OCI-LY7 (cell line): Measurements from ENCODE around the gene SLC35G3. TPM values are rescaled to one million over a fixed set of nuclear protein-coding genes. Genes with fewer than 3 reads are reported as not detected.
"Not testable (repeated sequence)": the region's sequence is repeated elsewhere in the genome, so short reads cannot be mapped to it uniquely, and the experiment has no call there.

Source experiments
- BruUV-seq: library from RNA; stranded (reverse); fragments of 400-500 nt; replicated peaks from 2 replicates; lab custom pipeline; 2021; lab: Mats Ljungman, UMichigan
- CTCF ChIA-PET: fragments of 300-600 bp; sonication (Branson Sonifier 250); formaldehyde crosslinking; loops from one replicate; lab custom pipeline; 2022; ENCODE audit warnings: antibody characterized with exemption; ENCODE audit not compliant: unreplicated experiment; lab: Charles Lee
- POLR2A ChIA-PET: fragments of 300-600 bp; sonication (Branson Sonifier 250); formaldehyde crosslinking; loops from one replicate; lab custom pipeline; 2022; ENCODE audit warnings: antibody characterized with exemption; lab: Charles Lee
- DNase-seq: peaks from one replicate; pipeline ENCODE4 v3.0.0-alpha.2; 2015; ENCODE audit warnings: low spot score
- H2AFZ ChIP-seq: fragments of 200-600 bp; sonication (generic), shearing (Covaris generic); 2 replicates; pipeline ENCODE4 v1.6.1; 2014; ENCODE audit warnings: mild to moderate bottlenecking, antibody characterized with exemption, low read length, moderate library complexity
- H3K27ac ChIP-seq: fragments of 200-600 bp; sonication (generic); 2 replicates; pipeline ENCODE4 v1.5.1; 2014; ENCODE audit warnings: mixed run types, low read depth, mild to moderate bottlenecking, moderate library complexity, low read length, inconsistent platforms; ENCODE audit not compliant: poor library complexity, severe bottlenecking
- H3K36me3 ChIP-seq: fragments of 200-600 bp; sonication (generic); 2 replicates; pipeline ENCODE4 v1.6.1; 2014; ENCODE audit warnings: mild to moderate bottlenecking, antibody characterized with exemption, low read length, moderate library complexity, mixed read lengths; ENCODE audit not compliant: insufficient read depth
- H3K4me1 ChIP-seq: fragments of 200-600 bp; sonication (generic); 2 replicates; pipeline ENCODE4 v1.5.1; 2014; ENCODE audit warnings: mild to moderate bottlenecking, low read length; ENCODE audit not compliant: insufficient read depth, poor library complexity, severe bottlenecking
- H3K4me2 ChIP-seq: fragments of 200-600 bp; sonication (generic); 2 replicates; pipeline ENCODE4 v1.6.1; 2014; ENCODE audit warnings: mild to moderate bottlenecking, low read length
- H3K4me3 ChIP-seq: fragments of 200-600 bp; sonication (generic); 2 replicates; pipeline ENCODE4 v1.5.1; 2014; ENCODE audit warnings: mild to moderate bottlenecking, low read depth, low read length; ENCODE audit not compliant: poor library complexity, severe bottlenecking
- H3K79me2 ChIP-seq: fragments of 200-600 bp; sonication (generic); 2 replicates; pipeline ENCODE4 v1.6.1; 2016; ENCODE audit warnings: low read depth, mild to moderate bottlenecking, low read length, moderate library complexity, mixed read lengths; ENCODE audit not compliant: insufficient read depth
- H3K9me2 ChIP-seq: fragments of 200-600 bp; sonication (generic); 2 replicates; pipeline ENCODE4 v1.6.1; 2016; ENCODE audit warnings: mild to moderate bottlenecking, low read length, mixed read lengths; ENCODE audit not compliant: insufficient read depth
- H3K9me3 ChIP-seq: fragments of 200-600 bp; sonication (generic); 2 replicates; pipeline ENCODE4 v1.6.1; 2014; ENCODE audit warnings: mild to moderate bottlenecking, mixed run types, low read length, mixed read lengths
- H4K20me1 ChIP-seq: fragments of 200-600 bp; sonication (generic); 2 replicates; pipeline ENCODE4 v1.6.1; 2014; ENCODE audit warnings: mild to moderate bottlenecking, antibody characterized with exemption, low read length, moderate library complexity, mixed read lengths; ENCODE audit not compliant: insufficient read depth
- CTCF ChIP-seq: fragments of 200-600 bp; sonication (generic); conservative IDR thresholded peaks from 2 replicates; pipeline ENCODE4 v1.5.1; 2014; ENCODE audit warnings: mild to moderate bottlenecking, antibody characterized with exemption, low read length, moderate library complexity, mixed read lengths
- EZH2phosphoT487 ChIP-seq: fragments of 200-600 bp; sonication (generic); IDR thresholded peaks from 2 replicates; pipeline ENCODE4 v1.6.1; 2018; ENCODE audit warnings: low read depth, borderline replicate concordance, mild to moderate bottlenecking, mixed run types, antibody characterized with exemption, low read length, moderate library complexity, mixed read lengths
- intact Hi-C: fragments of 100-400 bp; cut with micrococcal nuclease; formaldehyde crosslinking; loops from one replicate; pipeline ENCODE4 v1.10.0; 2022; ENCODE audit not compliant: unreplicated experiment
- total RNA-seq, 2 experiments: library from RNA; depleted of rRNA in 1 of 2; stranded (reverse); fragments of >200 nt in 1 of 2; shearing (Covaris generic) in 1 of 2; gene quantifications; 2 replicates each; pipeline ENCODE4 v1.2.3, GENCODE V29; 2014 to 2022

Gene SLC35G3
- total RNA-seq, 2 experiments from 2014 or later: not detected

GRCh38 chr17:35235289-35235688 is 41.1 kb upstream of the SLC35G3 start:
- CTCF ChIA-PET: no interaction called here
- BruUV-seq: no TSS peak

GRCh38 chr17:35234315-35234714 is 40.1 kb upstream of the SLC35G3 start:
- H3K27ac ChIP-seq, H2AFZ ChIP-seq, CTCF ChIA-PET, H3K36me3 ChIP-seq, H3K4me2 ChIP-seq, POLR2A ChIA-PET, H3K4me1 ChIP-seq, H3K9me2 ChIP-seq, H3K4me3 ChIP-seq, intact Hi-C loops, BruUV-seq, H3K9me3 ChIP-seq, DNase-seq, H4K20me1 ChIP-seq, H3K79me2 ChIP-seq: not testable (repeated sequence)

More at GRCh38 chr17:35235289-35235688, 41.1 kb upstream of the SLC35G3 start:
- no peaks in the 10 kb centered on the region for H3K4me1 ChIP-seq
- intact Hi-C loops: no loop called here
- H4K20me1 ChIP-seq: no peaks in the 10 kb centered on the region
- DNase-seq: no peak
- no peak overlapping the region for H3K4me2 ChIP-seq
- no peak overlapping the region for H2AFZ ChIP-seq
- POLR2A ChIA-PET: no interaction called here
- no peaks in the 10 kb centered on the region for H3K9me3 ChIP-seq
- H3K79me2 ChIP-seq: no peaks in the 10 kb centered on the region
- H3K4me3 ChIP-seq: no peak overlapping the region
- H3K9me2 ChIP-seq: no peaks in the 10 kb centered on the region
- no peak for TF ChIP-seq CTCF
- TF ChIP-seq EZH2phosphoT487: no peak
- H3K36me3 ChIP-seq: no peaks in the 10 kb centered on the region
- H3K27ac ChIP-seq: no peak overlapping the region

GRCh38 chr17:35229638-35230037 is 35.4 kb upstream of the SLC35G3 start:
- POLR2A ChIA-PET: no interaction called here
- Histone ChIP-seq H3K4me3 (no peak overlapping the region), H3K79me2 (no peaks in the 10 kb centered on the region), H3K9me2 (no peaks in the 10 kb centered on the region), H3K9me3 (no peaks in the 10 kb centered on the region), H3K27ac (no peak overlapping the region), H2AFZ (no peak overlapping the region), H3K4me1 (no peaks in the 10 kb centered on the region), H4K20me1 (no peaks in the 10 kb centered on the region), H3K36me3 (no peaks in the 10 kb centered on the region), H3K4me2 (no peak overlapping the region)
- CTCF ChIA-PET: no interaction called here
- no peak for DNase-seq
- BruUV-seq: no TSS peak
- intact Hi-C loops: no loop called here
- TF ChIP-seq EZH2phosphoT487 (no peak), CTCF (no peak)
